Measurements from ENCODE around the gene TFPI. TPM values are rescaled to one million over a fixed set of nuclear protein-coding genes. Genes with fewer than 3 reads are reported as not detected.

Gene TFPI
- total and polyA plus RNA-seq, 9 donors: 23.3 to 98.0 (median 48.8) TPM

DNA sequence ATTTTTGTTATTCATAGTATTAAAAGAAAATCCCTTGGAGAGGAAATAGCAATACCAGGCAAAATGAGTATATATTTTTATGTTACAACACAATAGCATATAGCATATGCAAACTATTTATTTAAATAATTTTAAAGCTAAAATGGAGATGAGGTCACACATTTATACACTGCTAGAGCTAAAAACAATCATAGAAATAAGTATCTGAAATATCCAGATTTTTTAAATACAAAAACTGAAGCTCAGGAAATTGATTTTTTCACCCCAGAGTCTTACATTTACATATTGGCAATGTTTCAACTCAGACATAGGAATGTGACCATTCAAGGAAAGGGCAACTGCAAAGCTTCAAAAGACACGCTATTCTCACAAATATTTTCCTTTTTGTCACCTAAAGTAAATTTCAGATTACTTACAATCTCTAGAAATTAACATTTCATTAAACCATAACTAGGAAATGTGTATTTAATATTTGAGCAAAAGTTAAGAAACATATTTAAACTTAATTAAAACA lies 8.9 kb downstream of the TFPI start:
- Histone ChIP-seq H3K4me3 (no peak overlapping the region), H3K36me3 (no peaks in the 10 kb centered on the region), H3K27ac (no peak overlapping the region), H3K27me3 (no peaks in the 10 kb centered on the region), H3K4me1 (ENCODE audit: insufficient read depth) (no peaks in the 10 kb centered on the region), H3K9me3 (no peaks in the 10 kb centered on the region)
- WGBS, 3 donors: 38 to 58% (median 55%) methylated on average over 1 of the region's 1 CpG
- intact Hi-C loops (cut with DNase I): no loop called here
- DNase-seq: no peak
- TF ChIP-seq, protein P1, sequence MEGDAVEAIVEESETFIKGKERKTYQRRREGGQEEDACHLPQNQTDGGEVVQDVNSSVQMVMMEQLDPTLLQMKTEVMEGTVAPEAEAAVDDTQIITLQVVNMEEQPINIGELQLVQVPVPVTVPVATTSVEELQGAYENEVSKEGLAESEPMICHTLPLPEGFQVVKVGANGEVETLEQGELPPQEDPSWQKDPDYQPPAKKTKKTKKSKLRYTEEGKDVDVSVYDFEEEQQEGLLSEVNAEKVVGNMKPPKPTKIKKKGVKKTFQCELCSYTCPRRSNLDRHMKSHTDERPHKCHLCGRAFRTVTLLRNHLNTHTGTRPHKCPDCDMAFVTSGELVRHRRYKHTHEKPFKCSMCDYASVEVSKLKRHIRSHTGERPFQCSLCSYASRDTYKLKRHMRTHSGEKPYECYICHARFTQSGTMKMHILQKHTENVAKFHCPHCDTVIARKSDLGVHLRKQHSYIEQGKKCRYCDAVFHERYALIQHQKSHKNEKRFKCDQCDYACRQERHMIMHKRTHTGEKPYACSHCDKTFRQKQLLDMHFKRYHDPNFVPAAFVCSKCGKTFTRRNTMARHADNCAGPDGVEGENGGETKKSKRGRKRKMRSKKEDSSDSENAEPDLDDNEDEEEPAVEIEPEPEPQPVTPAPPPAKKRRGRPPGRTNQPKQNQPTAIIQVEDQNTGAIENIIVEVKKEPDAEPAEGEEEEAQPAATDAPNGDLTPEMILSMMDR (IDR thresholded peaks at IDR 0.05): no peak
- TF ChIP-seq EP300 (IDR thresholded peaks at IDR 0.05) (no peak), POLR2A (IDR thresholded peaks at IDR 0.05) (no peak)

- H3K27me3 ChIP-seq: no peaks in the 10 kb centered on the region
- peak in 1 of 5 donors; percentile 33 for DNase-seq
- WGBS, 3 donors: 91 to 93% (median 92%) methylated on average over 16 of the region's 16 CpGs
- no peak overlapping the region for H3K4me3 ChIP-seq
- intact Hi-C loops (cut with DNase I): no loop called here
- H3K4me1 ChIP-seq (ENCODE audit: insufficient read depth): no peaks in the 10 kb centered on the region
- no peak overlapping the region for H3K27ac ChIP-seq
- TF ChIP-seq, protein P1 (IDR thresholded peaks at IDR 0.05): no peak
- TF ChIP-seq EP300 (IDR thresholded peaks at IDR 0.05) (no peak), POLR2A (IDR thresholded peaks at IDR 0.05) (no peak)
- H3K36me3 ChIP-seq: no peaks in the 10 kb centered on the region
- no peaks in the 10 kb centered on the region for H3K9me3 ChIP-seq
Measured at GRCh38 chr2:187544371-187545080, 9.7 kb downstream of the TFPI start.

GRCh38 chr2:187543488-187543887 lies 10.7 kb downstream of the TFPI start:
- DNase-seq: no peak
- intact Hi-C loops (cut with DNase I): no loop called here
- H3K4me1 ChIP-seq (ENCODE audit: insufficient read depth): no peaks in the 10 kb centered on the region
- TF ChIP-seq EP300 (IDR thresholded peaks at IDR 0.05) (no peak), POLR2A (IDR thresholded peaks at IDR 0.05) (no peak)
- TF ChIP-seq, protein P1 (IDR thresholded peaks at IDR 0.05): no peak
- H3K9me3 ChIP-seq: no peaks in the 10 kb centered on the region
- no peak overlapping the region for H3K4me3 ChIP-seq
- no peak overlapping the region for H3K27ac ChIP-seq
- H3K27me3 ChIP-seq: no peaks in the 10 kb centered on the region
- no peaks in the 10 kb centered on the region for H3K36me3 ChIP-seq

DNA sequence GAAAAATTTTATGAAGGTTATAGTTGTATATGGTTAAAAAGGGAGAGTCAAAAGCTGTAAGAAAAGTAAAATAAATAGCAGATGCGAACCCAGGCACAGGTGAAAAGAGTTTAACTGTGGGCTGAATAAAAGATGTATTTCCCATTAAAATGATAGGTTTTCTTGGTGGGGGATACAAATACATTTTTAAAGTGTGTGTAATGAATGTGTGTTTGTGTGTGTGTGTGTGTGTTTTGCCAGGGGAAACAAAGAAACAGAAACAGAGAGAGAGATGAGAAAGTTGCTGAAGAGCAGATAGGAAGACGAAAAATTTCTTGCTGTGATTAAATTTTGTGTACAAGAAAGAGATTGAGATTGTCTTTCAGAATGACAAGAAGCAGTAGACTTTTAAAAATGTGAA lies 12.1 kb downstream of the TFPI start:
- WGBS, 3 donors: 83 to 94% (median 92%) methylated on average over 2 of the region's 2 CpGs
- no peak for DNase-seq
- Histone ChIP-seq H3K9me3 (no peaks in the 10 kb centered on the region), H3K4me3 (no peak overlapping the region), H3K4me1 (ENCODE audit: insufficient read depth) (no peaks in the 10 kb centered on the region), H3K36me3 (no peaks in the 10 kb centered on the region), H3K27ac (no peak overlapping the region), H3K27me3 (no peaks in the 10 kb centered on the region)
- TF ChIP-seq EP300 (IDR thresholded peaks at IDR 0.05): no peak
- TF ChIP-seq, protein P1 (IDR thresholded peaks at IDR 0.05): no peak
- no peak for TF ChIP-seq POLR2A (IDR thresholded peaks at IDR 0.05)
- intact Hi-C loops (cut with DNase I): no loop called here
